ENCODE data around the gene SLC39A11. TPM values are rescaled to one million over a fixed set of nuclear protein-coding genes. Genes with fewer than 3 reads are reported as not detected.
A peak's percentile ranks its signal among the peaks of the same experiment; 100 is the strongest.

SLC39A11 gene
- polyA plus RNA-seq, 3 donors, result 16.6 to 27.9 (median 26.6) TPM

DNA sequence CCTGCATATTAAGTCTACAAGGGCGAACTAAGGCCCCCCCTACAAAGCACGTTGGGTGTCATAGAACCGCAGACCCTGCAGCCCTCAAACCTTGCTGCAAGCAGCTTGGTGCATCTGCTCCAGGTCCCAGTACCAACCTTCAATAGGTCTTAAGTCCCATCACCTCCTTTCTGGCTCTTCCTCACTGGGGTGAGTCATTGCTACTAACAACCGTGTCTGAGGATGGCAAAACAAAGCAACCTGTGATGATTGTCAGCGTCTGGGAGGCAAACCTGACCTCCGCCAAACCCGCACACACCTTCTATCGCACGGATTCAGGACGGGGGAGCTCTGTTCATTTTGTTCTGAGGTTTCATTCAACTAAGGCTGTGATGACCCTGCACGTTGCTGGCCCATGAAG lies 138.9 kb downstream of the SLC39A11 start:
- Mint-ChIP-seq H3K4me3 (no peak overlapping the region), H3K36me3 (peaks cover 4 to 7% of the 10 kb centered on the region in 2 donors), H3K27me3 (ENCODE audit: low read depth in 3 of 3) (no peaks in the 10 kb centered on the region), H3K9me3 (no peaks in the 10 kb centered on the region), H3K4me1 (peaks cover 19% of the 10 kb centered on the region), H3K27ac (peak overlapping the region in 1 of 7 donors; percentile 13)
- Histone ChIP-seq H3K4me1 (ENCODE audit: control insufficient read depth in 1 of 2, insufficient read depth in 2 of 2, low read length in 2 of 2) (peaks cover 0 to 5% of the 10 kb centered on the region in 2 donors), H3K27ac (ENCODE audit: low read depth in 1 of 2, low read length in 2 of 2) (no peak overlapping the region), H2AFZ (ENCODE audit: insufficient read depth, low read depth, low read length, poor library complexity, severe bottlenecking) (no peak overlapping the region), H3K4me2 (replicated peaks; ENCODE audit: extremely low read depth, low read length, poor library complexity, severe bottlenecking) (no peak overlapping the region), H3K79me2 (ENCODE audit: insufficient read depth, low read length) (peaks cover 42% of the 10 kb centered on the region), H3K27me3 (ENCODE audit: control insufficient read depth in 2 of 2, insufficient read depth in 2 of 2, low read length in 2 of 2) (no peaks in the 10 kb centered on the region), H3K4me3 (replicated peaks in 1 of 3; ENCODE audit: low read depth in 2 of 3, low read length in 3 of 3) (no peak overlapping the region), H3K9me3 (replicated peaks in 1 of 2; ENCODE audit: control insufficient read depth in 1 of 2, insufficient read depth in 1 of 2, low read length in 2 of 2) (no peaks in the 10 kb centered on the region), H3K9ac (ENCODE audit: insufficient read depth, low read length, poor library complexity, severe bottlenecking) (no peak overlapping the region), H3K36me3 (replicated peaks in 1 of 2; ENCODE audit: control insufficient read depth in 1 of 2, insufficient read depth in 2 of 2, low read length in 2 of 2) (no peaks in the 10 kb centered on the region), H4K20me1 (ENCODE audit: insufficient read depth, low read length) (peaks cover 31% of the 10 kb centered on the region)
- TF ChIP-seq, protein P1, sequence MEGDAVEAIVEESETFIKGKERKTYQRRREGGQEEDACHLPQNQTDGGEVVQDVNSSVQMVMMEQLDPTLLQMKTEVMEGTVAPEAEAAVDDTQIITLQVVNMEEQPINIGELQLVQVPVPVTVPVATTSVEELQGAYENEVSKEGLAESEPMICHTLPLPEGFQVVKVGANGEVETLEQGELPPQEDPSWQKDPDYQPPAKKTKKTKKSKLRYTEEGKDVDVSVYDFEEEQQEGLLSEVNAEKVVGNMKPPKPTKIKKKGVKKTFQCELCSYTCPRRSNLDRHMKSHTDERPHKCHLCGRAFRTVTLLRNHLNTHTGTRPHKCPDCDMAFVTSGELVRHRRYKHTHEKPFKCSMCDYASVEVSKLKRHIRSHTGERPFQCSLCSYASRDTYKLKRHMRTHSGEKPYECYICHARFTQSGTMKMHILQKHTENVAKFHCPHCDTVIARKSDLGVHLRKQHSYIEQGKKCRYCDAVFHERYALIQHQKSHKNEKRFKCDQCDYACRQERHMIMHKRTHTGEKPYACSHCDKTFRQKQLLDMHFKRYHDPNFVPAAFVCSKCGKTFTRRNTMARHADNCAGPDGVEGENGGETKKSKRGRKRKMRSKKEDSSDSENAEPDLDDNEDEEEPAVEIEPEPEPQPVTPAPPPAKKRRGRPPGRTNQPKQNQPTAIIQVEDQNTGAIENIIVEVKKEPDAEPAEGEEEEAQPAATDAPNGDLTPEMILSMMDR (IDR thresholded peaks at IDR 0.05), result no peak
- no peak for DNase-seq
- 98% methylated on average over 9 of the region's 11 CpGs for WGBS (ENCODE audit: insufficient coverage)
- intact Hi-C loops (cut with micrococcal nuclease), result no loop called here

DNA sequence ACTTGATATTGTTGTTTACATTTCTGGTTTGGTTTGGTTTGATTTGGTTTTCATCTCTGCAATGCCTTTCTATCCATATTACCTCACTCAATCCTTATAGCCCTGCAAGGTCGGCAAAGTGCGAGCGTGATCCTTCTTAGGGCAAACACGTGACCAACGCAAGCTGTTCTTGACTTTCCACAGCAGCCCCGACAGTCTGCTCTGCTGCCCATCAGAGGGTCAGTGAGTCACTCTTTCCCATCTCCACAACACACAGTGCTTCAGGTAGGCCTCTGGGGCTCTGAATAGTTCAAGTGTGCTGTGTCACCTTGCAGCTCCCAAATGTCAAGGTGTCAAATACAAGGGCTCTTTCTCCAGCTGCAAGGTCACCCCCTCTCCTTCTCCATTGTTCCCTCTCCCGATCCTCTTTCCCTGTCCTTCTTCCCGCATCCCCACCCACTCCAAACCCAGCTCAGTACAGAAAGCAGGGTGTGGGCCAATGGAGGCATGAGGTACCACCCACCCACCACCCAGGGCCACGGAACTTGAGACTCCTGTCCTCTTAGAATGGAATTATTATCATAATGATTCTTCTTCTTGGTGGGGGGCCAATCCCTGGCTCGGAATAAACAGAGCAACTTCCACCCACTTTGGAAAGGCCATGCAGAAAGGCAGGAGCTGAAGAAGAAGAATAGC lies 139.7 kb downstream of the SLC39A11 start:
- Mint-ChIP-seq H3K9me3 (no peaks in the 10 kb centered on the region), H3K4me3 (no peak overlapping the region), H3K4me1 (peaks cover 17% of the 10 kb centered on the region), H3K27me3 (ENCODE audit: low read depth in 3 of 3) (no peaks in the 10 kb centered on the region), H3K36me3 (peaks cover 9 to 13% of the 10 kb centered on the region in 2 donors), H3K27ac (peak overlapping the region in 3 of 7 donors; percentile 0 to 33 (median 13))
- TF ChIP-seq, protein P1 (IDR thresholded peaks at IDR 0.05), result no peak
- Histone ChIP-seq H3K4me1 (ENCODE audit: control insufficient read depth in 1 of 2, insufficient read depth in 2 of 2, low read length in 2 of 2) (peaks cover 0 to 5% of the 10 kb centered on the region in 2 donors), H3K4me2 (replicated peaks; ENCODE audit: extremely low read depth, low read length, poor library complexity, severe bottlenecking) (no peak overlapping the region), H2AFZ (ENCODE audit: insufficient read depth, low read depth, low read length, poor library complexity, severe bottlenecking) (no peak overlapping the region), H3K79me2 (ENCODE audit: insufficient read depth, low read length) (peaks cover 42% of the 10 kb centered on the region), H3K36me3 (replicated peaks in 1 of 2; ENCODE audit: control insufficient read depth in 1 of 2, insufficient read depth in 2 of 2, low read length in 2 of 2) (peaks cover 0 to 6% of the 10 kb centered on the region in 2 donors), H3K27ac (ENCODE audit: low read depth in 1 of 2, low read length in 2 of 2) (no peak overlapping the region), H3K9ac (ENCODE audit: insufficient read depth, low read length, poor library complexity, severe bottlenecking) (no peak overlapping the region), H3K27me3 (ENCODE audit: control insufficient read depth in 2 of 2, insufficient read depth in 2 of 2, low read length in 2 of 2) (no peaks in the 10 kb centered on the region), H4K20me1 (ENCODE audit: insufficient read depth, low read length) (peaks cover 31% of the 10 kb centered on the region), H3K4me3 (replicated peaks in 1 of 3; ENCODE audit: low read depth in 2 of 3, low read length in 3 of 3) (no peak overlapping the region), H3K9me3 (replicated peaks in 1 of 2; ENCODE audit: control insufficient read depth in 1 of 2, insufficient read depth in 1 of 2, low read length in 2 of 2) (no peaks in the 10 kb centered on the region)
- no peak for DNase-seq
- intact Hi-C loops (cut with micrococcal nuclease), result no loop called here
- 96% methylated on average over 8 of the region's 10 CpGs for WGBS (ENCODE audit: insufficient coverage)
